ENCODE results near the gene KCNK16. TPM values are rescaled to one million over a fixed set of nuclear protein-coding genes. Genes with fewer than 3 reads are reported as not detected.
"Not testable (repeated sequence)": the region's sequence is repeated elsewhere in the genome, so short reads cannot be mapped to it uniquely, and the experiment has no call there.

KCNK16 gene
- total RNA-seq, 2 experiments from 2014 or later = not detected

- Mint-ChIP-seq H3K4me1 (no peaks in the 10 kb centered on the region), H3K4me3 (no peak overlapping the region), H3K36me3 (no peaks in the 10 kb centered on the region), H3K27me3 (peaks cover 13% of the 10 kb centered on the region), H3K9me3 (ENCODE audit: low read depth) (no peaks in the 10 kb centered on the region), H3K27ac (no peak overlapping the region)
- DNase-seq (no peak), ATAC-seq (no peak)
- CTCF ChIA-PET = interaction anchor here (0.9 kb wide), 1 partner anchor 76 kb away, joined by 3 read pairs; no protein-coding TSS in a partner anchor
These were observed 26.9 kb downstream of the KCNK16 start for GRCh38 chr6:39295611-39296011.

- Mint-ChIP-seq H3K36me3 (no peaks in the 10 kb centered on the region), H3K27ac (no peak overlapping the region), H3K27me3 (peaks cover 12% of the 10 kb centered on the region), H3K4me1 (peaks cover 1% of the 10 kb centered on the region), H3K4me3 (no peak overlapping the region), H3K9me3 (ENCODE audit: low read depth) (no peaks in the 10 kb centered on the region)
- CTCF ChIA-PET = interaction anchor here (0.9 to 1.9 kb wide), 2 partner anchors 8 to 76 kb away, joined by 3 to 4 read pairs; no protein-coding TSS in a partner anchor
- ATAC-seq = no peak
- DNase-seq = no peak
These were observed 27.6 kb downstream of the KCNK16 start for GRCh38 chr6:39294899-39295298.

DNA sequence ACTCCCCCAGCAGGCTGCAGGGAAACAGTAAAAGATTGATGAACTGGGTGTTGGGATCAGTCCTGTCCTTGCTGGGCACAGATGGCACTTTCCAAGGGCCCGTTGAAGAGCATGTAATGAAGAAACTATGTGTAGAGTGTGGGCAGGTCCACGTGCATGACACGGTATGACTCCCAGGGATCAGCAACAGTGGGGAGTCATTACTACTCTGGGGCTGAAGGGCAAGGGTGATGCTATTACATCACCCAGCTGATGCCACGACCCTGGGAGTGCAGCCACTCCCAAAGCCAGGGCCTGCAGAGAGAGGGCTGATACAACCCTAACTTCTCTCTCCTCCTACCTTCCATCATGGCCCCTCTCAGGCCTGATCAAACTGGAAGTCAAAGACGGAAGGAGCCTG, 28.4 kb downstream of the KCNK16 start:
- CTCF ChIA-PET = interaction anchor here (1.0 to 1.9 kb wide), 2 partner anchors 9 to 134 kb away, joined by 3 to 4 read pairs; no protein-coding TSS in a partner anchor
- DNase-seq (no peak), ATAC-seq (no peak)
- H3K4me1 Mint-ChIP-seq = peaks cover 9% of the 10 kb centered on the region
- H3K9me3 Mint-ChIP-seq (ENCODE audit: low read depth) = no peaks in the 10 kb centered on the region
- no peak overlapping the region for H3K4me3 Mint-ChIP-seq
- no peaks in the 10 kb centered on the region for H3K36me3 Mint-ChIP-seq
- peaks cover 12% of the 10 kb centered on the region for H3K27me3 Mint-ChIP-seq
- no peak overlapping the region for H3K27ac Mint-ChIP-seq

DNA sequence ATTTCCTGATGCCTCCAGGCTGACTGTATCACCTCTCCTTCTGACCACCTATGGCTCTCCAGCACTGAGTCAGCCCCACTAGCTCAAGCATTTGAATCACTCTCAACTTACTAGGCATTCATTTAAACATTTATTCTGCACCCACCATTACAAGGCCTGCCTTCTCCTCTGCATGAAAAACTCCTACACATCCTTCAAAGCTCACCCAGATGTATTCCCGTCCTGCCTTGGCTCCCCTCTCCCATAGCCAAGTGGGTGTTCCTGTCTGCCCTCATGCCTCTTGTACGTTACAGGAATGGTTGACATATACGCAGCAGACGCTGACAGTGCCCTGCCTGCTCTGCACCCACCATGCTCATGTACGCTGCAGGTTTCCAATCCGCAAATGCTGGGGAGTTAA, 29.9 kb downstream of the KCNK16 start:
- H3K4me3 Mint-ChIP-seq = no peak overlapping the region
- no peaks in the 10 kb centered on the region for H3K36me3 Mint-ChIP-seq
- DNase-seq (no peak), ATAC-seq (no peak)
- no peaks in the 10 kb centered on the region for H3K9me3 Mint-ChIP-seq (ENCODE audit: low read depth)
- peaks cover 9% of the 10 kb centered on the region for H3K27me3 Mint-ChIP-seq
- peaks cover 14% of the 10 kb centered on the region for H3K4me1 Mint-ChIP-seq
- CTCF ChIA-PET = interaction anchor here (1.9 kb wide), 1 partner anchor 10 kb away, joined by 8 read pairs; no protein-coding TSS in a partner anchor
- H3K27ac Mint-ChIP-seq = no peak overlapping the region

DNA sequence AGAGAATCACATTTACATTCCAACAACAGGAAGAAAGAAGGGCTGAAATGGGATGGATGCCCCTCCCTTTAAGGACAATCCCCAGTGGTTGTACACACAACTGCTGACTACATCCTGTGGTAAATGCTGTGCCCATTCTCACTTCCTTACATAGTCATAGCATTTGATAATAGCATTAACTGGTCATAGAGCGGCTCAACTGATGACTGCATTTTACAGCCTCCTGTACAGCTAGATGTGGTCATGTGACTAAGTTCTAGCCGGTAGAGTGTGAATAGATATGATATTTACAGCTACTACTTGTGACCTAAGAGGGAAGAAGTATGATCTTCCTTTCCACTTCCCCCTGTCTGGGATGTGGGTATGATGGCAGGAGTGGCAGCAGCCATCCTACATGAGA, 33.0 kb downstream of the KCNK16 start:
- ATAC-seq (peak; percentile 68), DNase-seq (peak; percentile 41)
- Mint-ChIP-seq H3K9me3 (ENCODE audit: low read depth) (no peaks in the 10 kb centered on the region), H3K27ac (no peak overlapping the region), H3K4me1 (peaks cover 14% of the 10 kb centered on the region), H3K36me3 (no peaks in the 10 kb centered on the region), H3K27me3 (peaks cover 9% of the 10 kb centered on the region), H3K4me3 (no peak overlapping the region)
- CTCF ChIA-PET = interaction anchor here (0.9 to 2.0 kb wide), 2 partner anchors 13 to 123 kb away, joined by 3 to 6 read pairs; no protein-coding TSS in a partner anchor

DNA sequence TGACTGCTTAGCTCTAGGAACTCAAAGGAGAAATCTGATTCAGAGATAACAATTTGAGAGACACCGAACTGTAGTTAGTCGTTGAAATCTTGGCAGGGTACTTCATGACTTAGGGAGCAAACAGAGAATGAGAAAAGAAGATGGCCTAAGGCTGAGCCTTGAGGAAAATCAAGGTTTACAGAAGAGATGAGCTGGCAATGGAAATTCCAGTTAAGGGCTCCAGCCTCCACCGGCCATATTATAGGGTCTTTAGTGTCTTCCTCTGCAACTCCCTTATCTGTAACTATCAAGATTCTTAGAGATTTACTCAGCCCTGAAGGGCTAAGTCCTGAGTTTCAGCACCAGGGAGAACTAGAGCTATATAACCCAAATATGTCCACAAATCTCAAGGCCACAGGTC, 34.9 kb downstream of the KCNK16 start:
- Mint-ChIP-seq H3K36me3 (no peaks in the 10 kb centered on the region), H3K4me1 (peaks cover 14% of the 10 kb centered on the region), H3K27ac (no peak overlapping the region), H3K4me3 (no peak overlapping the region), H3K27me3 (peaks cover 4% of the 10 kb centered on the region), H3K9me3 (ENCODE audit: low read depth) (no peaks in the 10 kb centered on the region)
- ATAC-seq = no peak
- CTCF ChIA-PET = interaction anchor here (2.1 kb wide), 1 partner anchor 121 kb away, joined by 6 read pairs; no protein-coding TSS in a partner anchor
- DNase-seq = no peak

GRCh38 chr6:39286596-39286995, 35.9 kb downstream of the KCNK16 start:
- peaks cover 14% of the 10 kb centered on the region for H3K4me1 Mint-ChIP-seq
- not testable (repeated sequence) for ATAC-seq; H3K27ac Mint-ChIP-seq; H3K9me3 Mint-ChIP-seq (ENCODE audit: low read depth); H3K36me3 Mint-ChIP-seq; H3K4me3 Mint-ChIP-seq; DNase-seq; H3K27me3 Mint-ChIP-seq
- CTCF ChIA-PET = interaction anchor here (2.1 kb wide), 1 partner anchor 120 kb away, joined by 6 read pairs; no protein-coding TSS in a partner anchor

DNA sequence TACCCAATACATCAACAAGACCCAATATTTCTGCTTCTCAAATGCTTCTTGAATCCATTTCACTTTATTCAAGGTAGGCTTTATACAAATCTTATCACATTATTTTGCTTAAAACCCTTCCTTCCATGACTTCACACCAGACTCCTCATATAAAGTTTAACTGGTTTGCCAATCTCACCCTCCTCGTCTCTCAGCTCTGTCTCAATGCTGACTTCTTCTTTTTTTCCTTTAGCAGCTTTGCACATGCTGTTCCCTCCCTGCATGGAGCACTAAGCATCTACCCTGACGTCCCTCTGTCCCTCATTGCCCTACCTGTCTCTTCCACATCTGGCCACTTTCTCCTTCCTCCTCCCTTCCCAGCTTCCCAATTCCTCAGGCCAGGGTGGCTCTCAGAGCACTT, 39.7 kb downstream of the KCNK16 start:
- Mint-ChIP-seq H3K27ac (no peak overlapping the region), H3K36me3 (no peaks in the 10 kb centered on the region), H3K9me3 (ENCODE audit: low read depth) (no peaks in the 10 kb centered on the region), H3K4me3 (no peak overlapping the region), H3K4me1 (peaks cover 2% of the 10 kb centered on the region), H3K27me3 (peaks cover 4% of the 10 kb centered on the region)
- CTCF ChIA-PET = no interaction called here
- DNase-seq = no peak
- no peak for ATAC-seq

- ATAC-seq = no peak
- Mint-ChIP-seq H3K4me1 (peaks cover 2% of the 10 kb centered on the region), H3K27ac (no peak overlapping the region), H3K9me3 (ENCODE audit: low read depth) (no peaks in the 10 kb centered on the region), H3K27me3 (peaks cover 4% of the 10 kb centered on the region), H3K4me3 (no peak overlapping the region), H3K36me3 (no peaks in the 10 kb centered on the region)
- no peak for DNase-seq
- CTCF ChIA-PET = no interaction called here
These were observed 41.1 kb downstream of the KCNK16 start for GRCh38 chr6:39281312-39281980.

- Mint-ChIP-seq H3K36me3 (no peaks in the 10 kb centered on the region), H3K27me3 (peaks cover 9% of the 10 kb centered on the region), H3K27ac (no peak overlapping the region), H3K4me3 (no peak overlapping the region), H3K9me3 (ENCODE audit: low read depth) (no peaks in the 10 kb centered on the region), H3K4me1 (peaks cover 2% of the 10 kb centered on the region)
- ATAC-seq = no peak
- CTCF ChIA-PET = interaction anchor here (1.8 kb wide), 1 partner anchor 22 kb away, joined by 5 read pairs; no protein-coding TSS in a partner anchor
- no peak for DNase-seq
These were observed 42.2 kb downstream of the KCNK16 start for GRCh38 chr6:39280247-39280731.

- H3K27me3 Mint-ChIP-seq = peaks cover 9% of the 10 kb centered on the region
- no peak overlapping the region for H3K4me3 Mint-ChIP-seq
- CTCF ChIA-PET = interaction anchor here (1.8 kb wide), 1 partner anchor 23 kb away, joined by 5 read pairs; no protein-coding TSS in a partner anchor
- ATAC-seq (no peak), DNase-seq (no peak)
- no peak overlapping the region for H3K27ac Mint-ChIP-seq
- no peaks in the 10 kb centered on the region for H3K9me3 Mint-ChIP-seq (ENCODE audit: low read depth)
- peaks cover 2% of the 10 kb centered on the region for H3K4me1 Mint-ChIP-seq
- H3K36me3 Mint-ChIP-seq = no peaks in the 10 kb centered on the region
These were observed 43.0 kb downstream of the KCNK16 start for GRCh38 chr6:39279539-39279938.

- Mint-ChIP-seq H3K36me3 (no peaks in the 10 kb centered on the region), H3K4me3 (no peak overlapping the region), H3K27ac (no peak overlapping the region), H3K4me1 (peaks cover 2% of the 10 kb centered on the region), H3K27me3 (peaks cover 5% of the 10 kb centered on the region), H3K9me3 (ENCODE audit: low read depth) (no peaks in the 10 kb centered on the region)
- DNase-seq = no peak
- no peak for ATAC-seq
- CTCF ChIA-PET = interaction anchor here (0.7 kb wide), 1 partner anchor 287 kb away, joined by 3 read pairs; no protein-coding TSS in a partner anchor
These were observed 46.0 kb downstream of the KCNK16 start for GRCh38 chr6:39276379-39276995.

GRCh38 chr6:39274903-39275302, 47.6 kb downstream of the KCNK16 start:
- H3K27me3 Mint-ChIP-seq = peaks cover 5% of the 10 kb centered on the region
- no peaks in the 10 kb centered on the region for H3K36me3 Mint-ChIP-seq
- ATAC-seq (no peak), DNase-seq (no peak)
- H3K4me3 Mint-ChIP-seq = no peak overlapping the region
- CTCF ChIA-PET = no interaction called here
- no peaks in the 10 kb centered on the region for H3K9me3 Mint-ChIP-seq (ENCODE audit: low read depth)
- no peaks in the 10 kb centered on the region for H3K4me1 Mint-ChIP-seq
- H3K27ac Mint-ChIP-seq = no peak overlapping the region

GRCh38 chr6:39274471-39274870, 48.0 kb downstream of the KCNK16 start:
- Mint-ChIP-seq H3K27me3 (peaks cover 5% of the 10 kb centered on the region), H3K27ac (no peak overlapping the region), H3K36me3 (no peaks in the 10 kb centered on the region), H3K4me3 (no peak overlapping the region), H3K9me3 (ENCODE audit: low read depth) (no peaks in the 10 kb centered on the region), H3K4me1 (no peaks in the 10 kb centered on the region)
- ATAC-seq = no peak
- DNase-seq = no peak
- CTCF ChIA-PET = no interaction called here
